CD4-positive, alpha-beta T cell treated with Interleukin-10 for 1 hour (primary cell): ENCODE results near the gene C17orf58.

Source experiments
- DNase-seq: peaks from one replicate; pipeline ENCODE4 v3.0.0-alpha.2; 2020

The C17orf58 gene

DNA sequence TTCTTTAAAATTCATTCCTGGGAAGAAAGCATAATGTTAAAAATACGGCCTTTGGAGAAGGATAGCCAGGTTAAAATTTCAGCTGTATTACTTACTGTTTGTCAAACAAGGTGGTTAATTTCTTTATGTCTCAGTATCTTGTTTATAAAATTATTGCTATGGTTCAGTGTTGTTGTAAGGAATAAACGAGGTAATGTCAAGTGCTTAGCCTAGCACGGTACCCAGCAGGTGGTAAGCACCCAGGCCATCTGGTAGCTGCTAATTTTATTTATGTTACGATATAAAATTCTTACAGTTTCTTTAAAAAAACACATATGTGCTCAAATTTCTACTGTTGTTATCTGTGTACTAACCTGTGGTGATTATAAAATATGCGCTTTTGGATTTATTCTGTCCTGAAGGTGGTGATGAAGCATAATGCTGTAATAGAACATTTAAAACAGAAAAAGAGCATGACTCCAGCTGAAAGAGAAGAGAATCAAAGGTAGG, 48.9 kb downstream of the C17orf58 start:
- no peak for DNase-seq

DNA sequence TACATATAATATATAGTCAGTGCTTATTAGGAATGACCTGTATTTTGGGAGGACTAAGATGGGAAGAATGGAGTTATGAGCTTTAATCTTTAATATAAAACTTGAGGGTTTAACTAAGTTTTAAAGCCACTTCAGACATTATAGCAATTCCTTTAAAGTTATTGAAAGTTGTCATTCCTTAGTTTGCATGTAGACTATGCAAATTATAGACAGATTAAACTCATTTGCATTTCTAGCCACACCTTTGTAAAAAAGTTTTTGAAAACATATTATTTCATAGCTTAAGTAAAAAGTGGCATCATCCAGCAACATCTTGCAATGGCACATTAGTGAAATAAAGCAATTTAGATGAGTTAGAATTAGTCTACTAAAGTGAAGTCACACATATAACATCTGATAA, 49.8 kb downstream of the C17orf58 start:
- DNase-seq = no peak

DNA sequence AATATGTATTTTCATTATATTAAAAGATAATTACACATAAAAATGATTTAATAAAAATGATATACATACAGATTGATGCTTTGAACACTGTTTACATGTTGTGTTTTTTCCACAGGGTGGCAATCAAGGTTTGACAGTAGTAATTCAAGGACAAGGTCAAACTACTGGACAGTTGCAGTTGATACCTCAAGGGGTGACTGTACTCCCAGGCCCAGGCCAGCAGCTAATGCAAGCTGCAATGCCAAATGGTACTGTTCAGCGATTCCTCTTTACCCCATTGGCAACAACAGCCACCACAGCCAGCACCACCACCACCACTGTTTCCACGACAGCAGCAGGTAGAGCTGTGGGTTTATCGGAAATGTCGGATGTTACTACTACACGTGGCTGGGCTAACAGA, 52.2 kb downstream of the C17orf58 start:
- DNase-seq = no peak

DNA sequence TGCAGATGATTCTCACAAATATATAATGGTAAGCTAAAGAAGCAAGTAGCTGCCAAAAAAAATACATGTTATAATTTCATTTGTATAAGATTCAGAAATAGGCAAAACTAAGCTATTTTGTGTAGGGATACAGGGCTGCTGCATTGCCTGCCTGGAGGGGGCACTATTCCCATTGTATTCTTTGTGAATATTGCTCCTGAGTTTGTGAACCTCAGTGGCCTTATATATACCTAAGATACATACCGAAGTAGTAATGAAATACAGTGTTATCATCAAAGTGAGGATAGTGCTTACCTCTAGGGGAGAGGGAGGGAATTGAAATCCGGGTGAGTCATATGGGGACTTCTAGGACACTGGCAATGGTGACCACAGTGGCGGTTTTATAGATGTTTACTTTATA, 53.5 kb downstream of the C17orf58 start:
- DNase-seq = peak; percentile 7
